Neutrophil (primary cell): ENCODE results near the gene KLHDC3.

Experiments used
- H3K27ac ChIP-seq: fragments of 200-600 bp; sonication (generic); 2 replicates; pipeline ENCODE4 v1.5.1; 2016; ENCODE audit warnings: mild to moderate bottlenecking, moderate library complexity
- H3K27me3 ChIP-seq: fragments of 200-600 bp; sonication (generic); 2 replicates; pipeline ENCODE4 v1.6.0; 2016; ENCODE audit warnings: mild to moderate bottlenecking
- H3K36me3 ChIP-seq: fragments of 200-600 bp; sonication (generic); 2 replicates; pipeline ENCODE4 v1.5.1; 2017
- H3K4me1 ChIP-seq, 2 experiments: fragments of 200-600 bp in 1 of 2; sonication (generic) in 1 of 2; 1 replicate in 1 of 2; 2 replicates in 1 of 2; pipeline versions ENCODE4 v1.5.1 to v1.6.1; 2013 to 2016; ENCODE audit warnings: low read depth in 1 of 2, low read length in 1 of 2, mild to moderate bottlenecking in 1 of 2, moderate library complexity in 1 of 2; ENCODE audit not compliant: control insufficient read depth in 1 of 2, insufficient read depth in 1 of 2
- H3K4me3 ChIP-seq, 2 experiments: fragments of 200-600 bp in 1 of 2; sonication (generic) in 1 of 2; 1 replicate in 1 of 2; 2 replicates in 1 of 2; pipeline ENCODE4 v1.5.1; 2013 to 2016; ENCODE audit warnings: low read depth in 1 of 2, low read length in 1 of 2, mild to moderate bottlenecking in 1 of 2, moderate library complexity in 1 of 2
- H3K9me3 ChIP-seq: fragments of 200-600 bp; sonication (generic); 2 replicates; pipeline ENCODE4 v1.5.1; 2016
- CTCF ChIP-seq: fragments of 200-600 bp; sonication (generic); IDR thresholded peaks from 2 replicates; pipeline ENCODE4 v1.5.1; 2016; ENCODE audit warnings: antibody characterized with exemption

Gene KLHDC3

GRCh38 chr6:43060034-43060754, 46.1 kb downstream of the KLHDC3 start:
- no peak for TF ChIP-seq CTCF
- Histone ChIP-seq H3K27ac (peak overlapping the region; percentile 90), H3K27me3 (no peaks in the 10 kb centered on the region), H3K4me3 (peak overlapping the region; percentile 90 to 95), H3K9me3 (no peaks in the 10 kb centered on the region), H3K36me3 (peaks cover 15% of the 10 kb centered on the region), H3K4me1 (peaks cover 17 to 19% of the 10 kb centered on the region in 2 experiments)

- Histone ChIP-seq H3K27me3 (no peaks in the 10 kb centered on the region), H3K4me1 (peaks cover 17 to 19% of the 10 kb centered on the region in 2 experiments), H3K4me3 (no peak overlapping the region), H3K9me3 (no peaks in the 10 kb centered on the region), H3K36me3 (peaks cover 23% of the 10 kb centered on the region), H3K27ac (no peak overlapping the region)
- no peak for TF ChIP-seq CTCF
These were observed 46.9 kb downstream of the KLHDC3 start for GRCh38 chr6:43060755-43061633.

- Histone ChIP-seq H3K27me3 (no peaks in the 10 kb centered on the region), H3K4me1 (peaks cover 17 to 19% of the 10 kb centered on the region in 2 experiments), H3K36me3 (peaks cover 27% of the 10 kb centered on the region), H3K9me3 (no peaks in the 10 kb centered on the region), H3K27ac (no peak overlapping the region), H3K4me3 (no peak overlapping the region)
- TF ChIP-seq CTCF: no peak
These were observed 47.8 kb downstream of the KLHDC3 start for GRCh38 chr6:43061861-43062260.

GRCh38 chr6:43062818-43063217, 48.8 kb downstream of the KLHDC3 start:
- Histone ChIP-seq H3K27ac (no peak overlapping the region), H3K4me1 (peaks cover 17 to 19% of the 10 kb centered on the region in 2 experiments), H3K9me3 (no peaks in the 10 kb centered on the region), H3K36me3 (peaks cover 27% of the 10 kb centered on the region), H3K27me3 (no peaks in the 10 kb centered on the region), H3K4me3 (no peak overlapping the region)
- no peak for TF ChIP-seq CTCF

GRCh38 chr6:43070028-43070632, 56.1 kb downstream of the KLHDC3 start:
- H3K36me3 ChIP-seq: peaks cover 36% of the 10 kb centered on the region
- H3K4me3 ChIP-seq: no peak overlapping the region
- TF ChIP-seq CTCF: no peak
- no peaks in the 10 kb centered on the region for H3K4me1 ChIP-seq
- peaks cover 5% of the 10 kb centered on the region for H3K27me3 ChIP-seq
- H3K9me3 ChIP-seq: no peaks in the 10 kb centered on the region
- no peak overlapping the region for H3K27ac ChIP-seq
